CD14-positive monocyte (primary cell): ENCODE results near the gene KLK12. TPM values are rescaled to one million over a fixed set of nuclear protein-coding genes. Genes with fewer than 3 reads are reported as not detected.

ENCODE experiments used
- DNase-seq, 3 donors: peaks; one replicate each; pipeline ENCODE4 v3.0.0-alpha.2; 2011 to 2022
- H2AFZ ChIP-seq: 2 replicates; pipeline ENCODE4 v1.6.0; 2012; ENCODE audit warnings: mild to moderate bottlenecking, low read depth, low read length, inconsistent platforms; ENCODE audit not compliant: insufficient read depth, poor library complexity, severe bottlenecking
- H3K27ac ChIP-seq, 2 donors: 1 replicate in 1 of 2; 2 replicates in 1 of 2; pipeline ENCODE4 v1.5.1; 2012 to 2013; ENCODE audit warnings: low read length in 2 of 2, control low read depth in 1 of 2, inconsistent platforms in 1 of 2, low read depth in 1 of 2, mild to moderate bottlenecking in 1 of 2
- H3K27me3 ChIP-seq, 2 donors: one replicate each; pipeline versions ENCODE4 v1.6.0 to v1.6.1; 2011 to 2013; ENCODE audit warnings: low read length in 2 of 2; ENCODE audit not compliant: control insufficient read depth in 2 of 2, insufficient read depth in 2 of 2
- H3K36me3 ChIP-seq, 2 donors: replicated peaks in 1 of 2; 1 replicate in 1 of 2; 2 replicates in 1 of 2; pipeline versions ENCODE4 v1.5.1 to v1.6.1; 2012 to 2013; ENCODE audit warnings: low read length in 2 of 2, control low read depth in 1 of 2, inconsistent platforms in 1 of 2, mild to moderate bottlenecking in 1 of 2; ENCODE audit not compliant: insufficient read depth in 2 of 2, control insufficient read depth in 1 of 2
- H3K4me1 ChIP-seq, 2 donors: 1 replicate in 1 of 2; 2 replicates in 1 of 2; pipeline versions ENCODE4 v1.5.1 to v1.6.1; 2012 to 2013; ENCODE audit warnings: low read length in 2 of 2, control low read depth in 1 of 2, inconsistent platforms in 1 of 2, mild to moderate bottlenecking in 1 of 2, moderate library complexity in 1 of 2; ENCODE audit not compliant: insufficient read depth in 2 of 2, control insufficient read depth in 1 of 2
- H3K4me2 ChIP-seq: replicated peaks from 2 replicates; pipeline ENCODE3; 2012; ENCODE audit warnings: low read length, moderate library complexity, mild to moderate bottlenecking; ENCODE audit not compliant: poor library complexity, severe bottlenecking; ENCODE audit errors: extremely low read depth
- H3K4me3 ChIP-seq, 3 experiments: fragments of 200-600 bp in 1 of 3; sonication (generic) in 1 of 3; replicated peaks in 1 of 3; 1 replicate in 2 of 3; 2 replicates in 1 of 3; pipeline ENCODE4 v1.5.1; 2011 to 2013; ENCODE audit warnings: low read length in 3 of 3, mild to moderate bottlenecking in 3 of 3, control low read depth in 2 of 3, low read depth in 2 of 3, inconsistent platforms in 1 of 3, moderate library complexity in 1 of 3
- H3K79me2 ChIP-seq: 2 replicates; pipeline ENCODE4 v1.6.0; 2012; ENCODE audit warnings: mild to moderate bottlenecking, control low read depth, inconsistent platforms, low read length, moderate library complexity; ENCODE audit not compliant: insufficient read depth
- H3K9ac ChIP-seq: 2 replicates; pipeline ENCODE4 v1.6.0; 2017; ENCODE audit warnings: low read length, mild to moderate bottlenecking; ENCODE audit not compliant: insufficient read depth, poor library complexity, severe bottlenecking
- H3K9me3 ChIP-seq, 2 donors: replicated peaks in 1 of 2; 1 replicate in 1 of 2; 2 replicates in 1 of 2; pipeline versions ENCODE4 v1.5.1 to v1.6.1; 2012 to 2013; ENCODE audit warnings: low read length in 2 of 2, control low read depth in 1 of 2; ENCODE audit not compliant: control insufficient read depth in 1 of 2, insufficient read depth in 1 of 2
- H4K20me1 ChIP-seq: 2 replicates; pipeline ENCODE4 v1.6.0; 2012; ENCODE audit warnings: mild to moderate bottlenecking, low read length, control low read depth, moderate library complexity; ENCODE audit not compliant: insufficient read depth
- H3K27ac Mint-ChIP-seq, 7 donors: one replicate each; pipeline ENCODE4 v1.8.0; 2020; ENCODE audit warnings: mild to moderate bottlenecking in 7 of 7, mixed read lengths in 7 of 7, moderate library complexity in 6 of 7, inconsistent platforms in 2 of 7
- H3K27me3 Mint-ChIP-seq, 3 donors: one replicate each; pipeline ENCODE4 v1.8.0; 2021 to 2022; ENCODE audit warnings: low read depth in 3 of 3, mild to moderate bottlenecking in 3 of 3, mixed read lengths in 3 of 3, moderate library complexity in 3 of 3, inconsistent platforms in 1 of 3
- H3K36me3 Mint-ChIP-seq, 2 donors: one replicate each; pipeline ENCODE4 v1.8.0; 2020; ENCODE audit warnings: mixed read lengths in 2 of 2, inconsistent platforms in 1 of 2, mild to moderate bottlenecking in 1 of 2
- H3K4me1 Mint-ChIP-seq: one replicate; pipeline ENCODE4 v1.8.0; 2020; ENCODE audit warnings: mild to moderate bottlenecking, mixed read lengths
- H3K4me3 Mint-ChIP-seq, 2 donors: one replicate each; pipeline ENCODE4 v1.8.0; 2020; ENCODE audit warnings: mild to moderate bottlenecking in 2 of 2, mixed read lengths in 2 of 2, moderate library complexity in 1 of 2
- H3K9me3 Mint-ChIP-seq, 7 donors: one replicate each; pipeline ENCODE4 v1.8.0; 2020 to 2022; ENCODE audit warnings: mixed read lengths in 7 of 7, mild to moderate bottlenecking in 6 of 7, moderate library complexity in 6 of 7, inconsistent platforms in 2 of 7
- CTCF ChIP-seq: fragments of 200-600 bp; IDR thresholded peaks from one replicate; pipeline ENCODE4 v1.8.0; 2022; ENCODE audit warnings: antibody characterized with exemption, mild to moderate bottlenecking
- WGBS: methylation state at CpG from one replicate; pipeline ENCODE4 v1.1.5; 2013; ENCODE audit warnings: missing lambda C conversion rate; ENCODE audit not compliant: insufficient coverage; 5-methylcytosine and 5-hydroxymethylcytosine counted together
- intact Hi-C, 2 donors: fragments of 100-400 bp; cut with micrococcal nuclease; formaldehyde crosslinking; loops; one replicate each; pipeline versions ENCODE4 v1.15.0 to v1.15.1; 2023
- polyA plus RNA-seq, 3 donors: library from polyadenylated mRNA; depleted of rRNA in 1 of 3; unstranded in 2 of 3; stranded (reverse) in 1 of 3; fragments of 300-500 nt in 2 of 3; fragments of >200 nt in 1 of 3; fragmentation: Illumina TruSeq in 2 of 3; gene quantifications; 1 replicate in 2 of 3; 2 replicates in 1 of 3; pipeline ENCODE4 v1.2.3, GENCODE V29; 2012 to 2021

KLK12 gene
- polyA plus RNA-seq, 3 donors = not detected

- Mint-ChIP-seq H3K9me3 (peaks cover 0 to 5% (median 0%) of the 10 kb centered on the region in 7 donors), H3K36me3 (no peaks in the 10 kb centered on the region), H3K4me1 (no peaks in the 10 kb centered on the region), H3K27ac (no peak overlapping the region), H3K4me3 (no peak overlapping the region), H3K27me3 (peaks cover 15 to 39% (median 20%) of the 10 kb centered on the region in 3 donors)
- intact Hi-C loops = no loop called here
- Histone ChIP-seq H3K79me2 (no peaks in the 10 kb centered on the region), H4K20me1 (no peaks in the 10 kb centered on the region), H3K4me3 (no peak overlapping the region), H3K36me3 (no peaks in the 10 kb centered on the region), H3K4me1 (no peaks in the 10 kb centered on the region), H3K4me2 (no peak overlapping the region), H3K27ac (no peak overlapping the region), H2AFZ (no peak overlapping the region), H3K9ac (no peak overlapping the region), H3K9me3 (no peaks in the 10 kb centered on the region), H3K27me3 (peaks cover 0 to 3% of the 10 kb centered on the region in 2 donors)
- 83% methylated on average over 1 of the region's 5 CpGs for WGBS
- no peak for TF ChIP-seq CTCF
- no peak for DNase-seq
Observed at GRCh38 chr19:51027873-51028272, 6.9 kb downstream of the KLK12 start.

GRCh38 chr19:51027126-51027806 is 7.5 kb downstream of the KLK12 start:
- H2AFZ ChIP-seq = no peak overlapping the region
- H3K27me3 ChIP-seq = peaks cover 0 to 5% of the 10 kb centered on the region in 2 donors
- Mint-ChIP-seq H3K36me3 (no peaks in the 10 kb centered on the region), H3K27ac (no peak overlapping the region), H3K4me1 (no peaks in the 10 kb centered on the region), H3K9me3 (peaks cover 0 to 5% (median 0%) of the 10 kb centered on the region in 7 donors), H3K27me3 (peaks cover 18 to 44% (median 24%) of the 10 kb centered on the region in 3 donors), H3K4me3 (no peak overlapping the region)
- no peak for DNase-seq
- no peak overlapping the region for H3K4me2 ChIP-seq
- H3K79me2 ChIP-seq = no peaks in the 10 kb centered on the region
- H3K4me1 ChIP-seq = no peaks in the 10 kb centered on the region
- H3K9me3 ChIP-seq = no peaks in the 10 kb centered on the region
- no peak overlapping the region for H3K9ac ChIP-seq
- H3K4me3 ChIP-seq = no peak overlapping the region
- TF ChIP-seq CTCF = no peak
- H3K27ac ChIP-seq = no peak overlapping the region
- H3K36me3 ChIP-seq = no peaks in the 10 kb centered on the region
- 67% methylated on average over 10 of the region's 14 CpGs for WGBS
- intact Hi-C loops = no loop called here
- no peaks in the 10 kb centered on the region for H4K20me1 ChIP-seq
